K562 (cell line): ENCODE results near the gene HUNK. TPM values are rescaled to one million over a fixed set of nuclear protein-coding genes. Genes with fewer than 3 reads are reported as not detected.

Experiments
- ATAC-seq: fragments of 200-7000 bp; cut with Tn5 transposase; 3 replicates; pipeline ENCODE4 v1.9.1; 2020; ENCODE audit warnings: moderate library complexity
- BruUV-seq: library from RNA; stranded (reverse); fragments of 400-500 nt; replicated peaks from 2 replicates; lab custom pipeline; 2021; lab: Mats Ljungman, UMichigan
- CTCF ChIA-PET: fragments of 300-600 bp; formaldehyde crosslinking; extraction: SDS; loops from one replicate; lab custom pipeline; 2021; ENCODE audit warnings: low intra/inter-chr PET ratio; lab: Yijun Ruan, JAX
- POLR2A ChIA-PET: fragments of 300-600, 350-650 bp; sonication (Branson Sonifier 250); formaldehyde crosslinking; extraction: SDS; loops from one replicate; lab custom pipeline; 2021; ENCODE audit warnings: antibody characterized with exemption, inconsistent platforms; lab: Yijun Ruan, JAX
- DNase-seq, 4 experiments: peaks; one replicate each; pipeline versions ENCODE4 v3.0.0 to v3.0.0-alpha.2; 2011 to 2018; ENCODE audit warnings: low spot score in 3 of 4, mixed read lengths in 3 of 4; ENCODE audit errors: extremely low read depth in 1 of 4
- FAIRE-seq: peaks from 2 replicates; lab custom pipeline; 2011; peaks lifted over from hg19 to GRCh38; lab: Jason Lieb, UNC
- H2AFZ ChIP-seq: 2 replicates; pipeline ENCODE4 v1.6.0; 2011; ENCODE audit warnings: low read depth, low read length, control low read depth, inconsistent platforms
- H3K27ac ChIP-seq: fragments of 200-600 bp; 3 replicates; pipeline ENCODE4 v1.8.0; 2011; ENCODE audit warnings: low read depth, mild to moderate bottlenecking, control low read depth, inconsistent platforms, low read length, moderate library complexity, mixed read lengths; ENCODE audit errors: extremely low read depth
- H3K27me3 ChIP-seq, 2 experiments: fragments of 300-600 bp in 1 of 2; 2 replicates in 1 of 2; 3 replicates in 1 of 2; pipeline versions ENCODE4 v1.6.0 to v1.8.0; 2011; ENCODE audit warnings: inconsistent platforms in 2 of 2, low read length in 2 of 2, mild to moderate bottlenecking in 1 of 2, mixed read lengths in 1 of 2, moderate library complexity in 1 of 2; ENCODE audit not compliant: control insufficient read depth in 2 of 2, insufficient read depth in 2 of 2
- H3K36me3 ChIP-seq: fragments of 300-600 bp; 3 replicates; pipeline ENCODE4 v1.8.0; 2011; ENCODE audit warnings: mild to moderate bottlenecking, low read length, inconsistent platforms; ENCODE audit not compliant: control insufficient read depth, insufficient read depth
- H3K4me1 ChIP-seq, 2 experiments: fragments of 200-600 bp in 1 of 2; replicated peaks in 1 of 2; 2 replicates in 1 of 2; 3 replicates in 1 of 2; pipeline versions ENCODE4 v1.5.1 to v1.8.0; 2011; ENCODE audit warnings: inconsistent platforms in 2 of 2, low read length in 2 of 2, mild to moderate bottlenecking in 1 of 2, mixed read lengths in 1 of 2, moderate library complexity in 1 of 2; ENCODE audit not compliant: control insufficient read depth in 2 of 2, insufficient read depth in 2 of 2
- H3K4me2 ChIP-seq: 2 replicates; pipeline ENCODE4 v1.6.1; 2011; ENCODE audit warnings: low read length, control low read depth, inconsistent platforms, mixed read lengths; ENCODE audit not compliant: insufficient read depth
- H3K4me3 ChIP-seq: fragments of 200-600 bp; sonication (generic), shearing (Covaris generic); 2 replicates; pipeline ENCODE4 v1.5.1; 2016; ENCODE audit warnings: control low read depth, inconsistent platforms
- H3K79me2 ChIP-seq: fragments of 200-600 bp; 3 replicates; pipeline ENCODE4 v1.8.0; 2011; ENCODE audit warnings: low read length, inconsistent platforms; ENCODE audit not compliant: control insufficient read depth, insufficient read depth
- H3K9ac ChIP-seq, 2 experiments: 2 replicates each; pipeline versions ENCODE4 v1.6.0 to v1.6.1; 2011; ENCODE audit warnings: low read depth in 2 of 2, low read length in 2 of 2, control low read depth in 1 of 2, inconsistent platforms in 1 of 2, mild to moderate bottlenecking in 1 of 2, mixed read lengths in 1 of 2; ENCODE audit not compliant: insufficient read depth in 1 of 2
- H3K9me1 ChIP-seq: one replicate; pipeline ENCODE4 v1.6.0; 2011; ENCODE audit warnings: inconsistent platforms, mild to moderate bottlenecking, low read length, moderate library complexity; ENCODE audit not compliant: control insufficient read depth, insufficient read depth
- H3K9me3 ChIP-seq: replicated peaks from 2 replicates; pipeline ENCODE4 v1.5.1; 2011; ENCODE audit warnings: low read depth, low read length, inconsistent platforms; ENCODE audit not compliant: control insufficient read depth, insufficient read depth
- H4K20me1 ChIP-seq: replicated peaks from 2 replicates; pipeline ENCODE4 v1.6.1; 2011; ENCODE audit warnings: low read length, inconsistent platforms, mixed read lengths; ENCODE audit not compliant: control insufficient read depth, insufficient read depth
- C11orf30 ChIP-seq: fragments of 450-650 bp; IDR thresholded peaks from 2 replicates; pipeline ENCODE4 v1.6.1; 2016; ENCODE audit warnings: low read depth, mild to moderate bottlenecking
- CUX1 ChIP-seq: fragments of 200-800 bp; sonication (Bioruptor generic); IDR thresholded peaks from 2 replicates; pipeline ENCODE4 v1.6.1; 2016; ENCODE audit warnings: missing genetic modification characterization, missing compliant biosample characterization
- FOXM1 ChIP-seq, 2 experiments: fragments of 450-650 bp in 1 of 2; sonication (generic) in 1 of 2; formaldehyde crosslinking in 1 of 2; IDR thresholded peaks; 2 replicates each; pipeline versions ENCODE4 v1.6.1 to v1.9.0; 2017 to 2022; ENCODE audit warnings: low read depth in 2 of 2, mild to moderate bottlenecking in 2 of 2, missing genetic modification reagents in 1 of 2, moderate library complexity in 1 of 2
- HNRNPLL ChIP-seq: fragments of 200-400 bp; formaldehyde crosslinking; IDR thresholded peaks from 2 replicates; pipeline ENCODE4 v1.6.1; 2017; ENCODE audit warnings: low read length, low read depth, mild to moderate bottlenecking; ENCODE audit not compliant: poor library complexity, severe bottlenecking
- MAZ ChIP-seq, 2 experiments: fragments of 450-650 bp in 1 of 2; sonication (generic) in 1 of 2; formaldehyde crosslinking; IDR thresholded peaks in 1 of 2; conservative IDR thresholded peaks in 1 of 2; 2 replicates each; pipeline versions ENCODE4 v1.4.0 to v1.5.0; 2020; ENCODE audit warnings: mild to moderate bottlenecking in 1 of 2, missing genetic modification reagents in 1 of 2
- MITF ChIP-seq: IDR thresholded peaks from 2 replicates; pipeline ENCODE4 v1.6.1; 2014; ENCODE audit warnings: antibody characterized with exemption
- ZNF232 ChIP-seq: sonication (generic); formaldehyde crosslinking; IDR thresholded peaks from 2 replicates; pipeline ENCODE4 v1.8.0; 2022; ENCODE audit warnings: mild to moderate bottlenecking, missing genetic modification reagents
- WGBS: fragments of 100-300 bp; shearing (Covaris generic); methylation state at CpG from one replicate; pipeline ENCODE4 v1.1.6; 2016; ENCODE audit warnings: low coverage, mixed read lengths; ENCODE audit not compliant: insufficient coverage; ENCODE audit errors: missing lambda C conversion rate; 5-methylcytosine and 5-hydroxymethylcytosine counted together
- in situ Hi-C: fragments of 300-500 bp; cut with MboI; formaldehyde crosslinking; loops from 4 replicates; pipeline ENCODE4 v1.15.0; 2018; ENCODE audit warnings: inconsistent platforms, mixed read lengths
- intact Hi-C: fragments of 100-400 bp; cut with micrococcal nuclease; formaldehyde crosslinking; loops from 2 replicates; pipeline ENCODE4 v1.14.2; 2022
- polyA plus RNA-seq, 8 experiments: library from polyadenylated mRNA; depleted of rRNA in 4 of 8; stranded (reverse) in 5 of 8; unstranded in 3 of 8; fragments of >200 nt; fragmentation: Nextera tagmentation in 2 of 8; fragmentation: Illumina TruSeq in 1 of 8; extraction: Ambion mirVana in 2 of 8; extraction: Trizol in 1 of 8; gene quantifications; 2 replicates each; pipeline versions ENCODE4 v1.2.1 to v1.2.3, GENCODE V29; 2011 to 2014; ENCODE audit warnings: inconsistent platforms in 1 of 8, missing spikeins in 1 of 8
- total RNA-seq, 7 experiments: library from RNA; depleted of rRNA in 6 of 7; stranded (reverse); fragments of >200 nt in 6 of 7; fragmentation: Illumina TruSeq in 2 of 7; extraction: Trizol in 2 of 7; gene quantifications; 2 replicates each; pipeline versions ENCODE4 v1.2.1 to v1.2.3, GENCODE V29; 2011 to 2021; ENCODE audit warnings: low replicate concordance in 1 of 7

HUNK gene
- total and polyA plus RNA-seq, 9 of the 15 experiments (the other 6 are each of a cell fraction or from before 2014, with no cell fraction given), result not detected

GRCh38 chr21:31901315-31901714 is 28.5 kb downstream of the HUNK start:
- H3K36me3 ChIP-seq, result no peaks in the 10 kb centered on the region
- H3K9ac ChIP-seq, result no peak overlapping the region
- no peak for ATAC-seq
- FAIRE-seq, result no peak
- H3K4me1 ChIP-seq, result no peaks in the 10 kb centered on the region
- intact Hi-C loops (loop anchor here (10.0 kb wide), 1 partner anchor 63 kb away; no protein-coding TSS in a partner anchor), in situ Hi-C loops (no loop called here)
- H3K9me1 ChIP-seq, result no peaks in the 10 kb centered on the region
- H4K20me1 ChIP-seq, result no peaks in the 10 kb centered on the region
- no peaks in the 10 kb centered on the region for H3K9me3 ChIP-seq
- no peak overlapping the region for H3K27ac ChIP-seq
- no peak for DNase-seq
- no peak overlapping the region for H2AFZ ChIP-seq
- WGBS, result 5% methylated on average over 2 of the region's 2 CpGs
- H3K4me3 ChIP-seq, result no peak overlapping the region
- POLR2A ChIA-PET, result interaction anchor here (0.5 to 0.6 kb wide), 2 partner anchors 25 to 348 kb away, joined by 3 read pairs; no protein-coding TSS in a partner anchor
- H3K79me2 ChIP-seq, result no peaks in the 10 kb centered on the region
- no peak overlapping the region for H3K4me2 ChIP-seq
- CTCF ChIA-PET, result no interaction called here
- peaks cover 26 to 49% of the 10 kb centered on the region in 2 experiments; a peak in 4 of 5 replicates for H3K27me3 ChIP-seq
- no TSS peak for BruUV-seq
- TF ChIP-seq ZNF232 (CRISPR knock-in tag) (no peak), C11orf30 (no peak), HNRNPLL (no peak), MAZ (CRISPR knock-in tag; conservative IDR thresholded peaks at IDR 0.05 in 1 of 2, IDR thresholded peaks at IDR 0.05 in 1 of 2) (no peak), MITF (no peak), FOXM1 (IDR thresholded peaks at IDR 0.05; ENCODE audit: low read depth) (no peak), FOXM1 (CRISPR knock-in tag; IDR thresholded peaks at IDR 0.05; ENCODE audit: low read depth) (no peak), CUX1 (CRISPR knock-in tag) (no peak)
